Mesendoderm (in vitro differentiated cells): Measurements from ENCODE around the gene HNRNPUL2.
"Not testable (repeated sequence)": the region's sequence is repeated elsewhere in the genome, so short reads cannot be mapped to it uniquely, and the experiment has no call there.

Source experiments
- DNase-seq: peaks from one replicate; pipeline ENCODE4 v3.0.0; 2013
- H2AK5ac ChIP-seq: 2 replicates; pipeline ENCODE4 v1.6.1; 2013; ENCODE audit warnings: low read length, inconsistent platforms
- H2BK120ac ChIP-seq: 2 replicates; pipeline ENCODE4 v1.6.1; 2013; ENCODE audit warnings: low read depth, mild to moderate bottlenecking, low read length, moderate library complexity, mixed read lengths
- H2BK15ac ChIP-seq: replicated peaks from 2 replicates; pipeline ENCODE4 v1.6.1; 2013; ENCODE audit warnings: low read depth, mild to moderate bottlenecking, moderate library complexity
- H2BK5ac ChIP-seq: 2 replicates; pipeline ENCODE4 v1.6.1; 2013; ENCODE audit warnings: low read length, inconsistent platforms
- H3K18ac ChIP-seq: 2 replicates; pipeline ENCODE4 v1.6.1; 2013; ENCODE audit warnings: mild to moderate bottlenecking, low read length, mixed read lengths
- H3K23ac ChIP-seq: one replicate; pipeline ENCODE4 v1.6.1; 2013; ENCODE audit warnings: low read length
- H3K27ac ChIP-seq: 2 replicates; pipeline ENCODE4 v1.5.1; 2013; ENCODE audit warnings: low read depth, mild to moderate bottlenecking, inconsistent platforms, low read length, moderate library complexity
- H3K27me3 ChIP-seq: 2 replicates; pipeline ENCODE4 v1.6.1; 2013; ENCODE audit warnings: low read length, control low read depth, mild to moderate bottlenecking, inconsistent platforms; ENCODE audit not compliant: insufficient read depth, poor library complexity
- H3K36me3 ChIP-seq: 2 replicates; pipeline ENCODE4 v1.6.1; 2013; ENCODE audit warnings: low read length, inconsistent platforms; ENCODE audit not compliant: control insufficient read depth, insufficient read depth
- H3K4ac ChIP-seq: one replicate; pipeline ENCODE4 v1.6.1; 2013; ENCODE audit warnings: low read depth, mild to moderate bottlenecking, low read length, moderate library complexity
- H3K4me1 ChIP-seq: 2 replicates; pipeline ENCODE4 v1.6.1; 2013; ENCODE audit warnings: low read depth, low read length, inconsistent platforms; ENCODE audit not compliant: control insufficient read depth
- H3K4me2 ChIP-seq: 2 replicates; pipeline ENCODE4 v1.6.1; 2013; ENCODE audit warnings: low read length
- H3K4me3 ChIP-seq: 2 replicates; pipeline ENCODE4 v1.5.1; 2013; ENCODE audit warnings: mild to moderate bottlenecking, low read length
- H3K56ac ChIP-seq: one replicate; pipeline ENCODE4 v1.6.1; 2013; ENCODE audit warnings: low read length
- H3K79me1 ChIP-seq: 2 replicates; pipeline ENCODE4 v1.6.1; 2013; ENCODE audit warnings: low read length, inconsistent platforms
- H3K79me2 ChIP-seq: 2 replicates; pipeline ENCODE4 v1.6.1; 2013; ENCODE audit warnings: mild to moderate bottlenecking, low read length; ENCODE audit not compliant: control insufficient read depth, insufficient read depth
- H3K9ac ChIP-seq: 2 replicates; pipeline ENCODE4 v1.6.1; 2013; ENCODE audit warnings: low read length, inconsistent platforms
- H4K5ac ChIP-seq: one replicate; pipeline ENCODE4 v1.6.1; 2013; ENCODE audit warnings: low read length
- H4K8ac ChIP-seq: one replicate; pipeline ENCODE4 v1.6.1; 2013; ENCODE audit warnings: low read depth, mild to moderate bottlenecking, control low read depth, low read length, moderate library complexity
- WGBS: extraction: QIAGEN DNeasy Blood & Tissue Kit; methylation state at CpG from one replicate; pipeline ENCODE4 v1.1.7; 2013; ENCODE audit warnings: low lambda C conversion rate, missing lambda C conversion rate; ENCODE audit not compliant: insufficient coverage; ENCODE audit errors: extremely low coverage; 5-methylcytosine and 5-hydroxymethylcytosine counted together

Gene HNRNPUL2

GRCh38 chr11:62693624-62694023, 33.6 kb downstream of the HNRNPUL2 start:
- no CpG with 5 or more reads among the region's 4 CpGs for WGBS
- H3K9ac ChIP-seq, H3K36me3 ChIP-seq, H2BK120ac ChIP-seq, H4K5ac ChIP-seq, H4K8ac ChIP-seq, H3K56ac ChIP-seq, H3K27ac ChIP-seq, H2AK5ac ChIP-seq, H2BK15ac ChIP-seq, H3K4me1 ChIP-seq, H3K4ac ChIP-seq, H3K18ac ChIP-seq, DNase-seq, H3K27me3 ChIP-seq, H3K79me1 ChIP-seq, H3K4me3 ChIP-seq, H3K4me2 ChIP-seq, H3K23ac ChIP-seq, H2BK5ac ChIP-seq, H3K79me2 ChIP-seq: not testable (repeated sequence)

GRCh38 chr11:62689421-62690183, 37.7 kb downstream of the HNRNPUL2 start, which contains the start of gene LRRN4CL:
LRRN4CL (minus strand) TSS chr11:62689530; CDS start chr11:62688508, 1,022 bp downstream.
- Histone ChIP-seq H2AK5ac (no peak within 1 kb of the TSS), H3K4me2 (no peak within 1 kb of the TSS), H3K27me3 (no peaks in the 10 kb centered on the region), H3K4ac (no peak within 1 kb of the TSS), H3K56ac (no peak within 1 kb of the TSS), H3K79me2 (no peaks in the 10 kb centered on the region), H3K4me1 (no peaks in the 10 kb centered on the region), H3K27ac (no peak within 1 kb of the TSS), H3K23ac (no peak within 1 kb of the TSS), H3K9ac (no peak within 1 kb of the TSS), H2BK5ac (no peak within 1 kb of the TSS), H3K36me3 (peaks cover 4% of the 10 kb centered on the region), H3K18ac (no peak within 1 kb of the TSS), H4K8ac (no peak within 1 kb of the TSS), H4K5ac (no peak within 1 kb of the TSS), H3K4me3 (no peak within 1 kb of the TSS), H3K79me1 (no peaks in the 10 kb centered on the region), H2BK15ac (no peak within 1 kb of the TSS), H2BK120ac (no peak within 1 kb of the TSS)
- no peak for DNase-seq
- no CpG with 5 or more reads among the region's 11 CpGs for WGBS

- H2BK5ac ChIP-seq = no peak overlapping the region
- H4K8ac ChIP-seq = no peak overlapping the region
- no peak overlapping the region for H3K4me3 ChIP-seq
- no peak overlapping the region for H3K23ac ChIP-seq
- no peak overlapping the region for H2AK5ac ChIP-seq
- H2BK120ac ChIP-seq = no peak overlapping the region
- H3K27ac ChIP-seq = no peak overlapping the region
- H4K5ac ChIP-seq = no peak overlapping the region
- no peaks in the 10 kb centered on the region for H3K4me1 ChIP-seq
- no peak overlapping the region for H3K4ac ChIP-seq
- no peak overlapping the region for H3K9ac ChIP-seq
- no peaks in the 10 kb centered on the region for H3K79me1 ChIP-seq
- no CpG with 5 or more reads among the region's 1 CpG for WGBS
- H3K36me3 ChIP-seq = peaks cover 3% of the 10 kb centered on the region
- H3K27me3 ChIP-seq = no peaks in the 10 kb centered on the region
- no peak overlapping the region for H3K18ac ChIP-seq
- H3K79me2 ChIP-seq = no peaks in the 10 kb centered on the region
- no peak for DNase-seq
- H2BK15ac ChIP-seq = no peak overlapping the region
- H3K56ac ChIP-seq = no peak overlapping the region
- no peak overlapping the region for H3K4me2 ChIP-seq
These were observed 38.8 kb downstream of the HNRNPUL2 start for GRCh38 chr11:62688491-62688890.

GRCh38 chr11:62687508-62688396, 39.5 kb downstream of the HNRNPUL2 start:
- DNase-seq = no peak
- Histone ChIP-seq H3K4me2 (no peak overlapping the region), H4K8ac (no peak overlapping the region), H2BK120ac (no peak overlapping the region), H4K5ac (no peak overlapping the region), H3K18ac (no peak overlapping the region), H3K4me1 (no peaks in the 10 kb centered on the region), H3K79me2 (no peaks in the 10 kb centered on the region), H2BK15ac (no peak overlapping the region), H3K27ac (no peak overlapping the region), H2AK5ac (no peak overlapping the region), H3K56ac (no peak overlapping the region), H3K23ac (no peak overlapping the region), H3K36me3 (peaks cover 3% of the 10 kb centered on the region), H3K27me3 (no peaks in the 10 kb centered on the region), H3K4ac (no peak overlapping the region), H3K79me1 (no peaks in the 10 kb centered on the region), H2BK5ac (no peak overlapping the region), H3K9ac (no peak overlapping the region), H3K4me3 (no peak overlapping the region)
- WGBS = 100% methylated on average over 2 of the region's 74 CpGs

- Histone ChIP-seq H3K9ac (no peak overlapping the region), H3K4me2 (no peak overlapping the region), H3K18ac (no peak overlapping the region), H3K56ac (no peak overlapping the region), H3K23ac (no peak overlapping the region), H2BK120ac (no peak overlapping the region), H3K27ac (no peak overlapping the region), H2AK5ac (no peak overlapping the region), H4K5ac (no peak overlapping the region), H3K27me3 (no peaks in the 10 kb centered on the region), H3K36me3 (no peaks in the 10 kb centered on the region), H3K79me2 (peaks cover 10% of the 10 kb centered on the region), H3K4ac (no peak overlapping the region), H3K4me1 (peaks cover 3% of the 10 kb centered on the region), H2BK15ac (no peak overlapping the region), H3K79me1 (peaks cover 6% of the 10 kb centered on the region), H4K8ac (no peak overlapping the region), H3K4me3 (no peak overlapping the region), H2BK5ac (no peak overlapping the region)
- no peak for DNase-seq
- whole genome bisulfite sequencing = no CpG with 5 or more reads among the region's 7 CpGs
These were observed 44.7 kb downstream of the HNRNPUL2 start for GRCh38 chr11:62682518-62682917.
